ENCODE results near the gene MACROD2.
A peak's percentile ranks its signal among the peaks of the same experiment; 100 is the strongest.

MACROD2 gene

GRCh38 chr20:15547119-15547518 is 1551.8 kb downstream of the MACROD2 start:
- TF ChIP-seq RARB (CRISPR knock-in tag; IDR thresholded peaks at IDR 0.05) (no peak), TOX (CRISPR knock-in tag; IDR thresholded peaks at IDR 0.05; ENCODE audit: borderline replicate concordance) (no peak), ZNF70 (CRISPR knock-in tag; IDR thresholded peaks at IDR 0.05) (no peak), ARNTL (CRISPR knock-in tag; IDR thresholded peaks at IDR 0.05; ENCODE audit: borderline replicate concordance, low read depth) (no peak), ZFP3 (CRISPR knock-in tag; IDR thresholded peaks at IDR 0.05) (no peak), ZFP30 (CRISPR knock-in tag; IDR thresholded peaks at IDR 0.05) (no peak), POU6F1 (CRISPR knock-in tag; IDR thresholded peaks at IDR 0.05; ENCODE audit: borderline replicate concordance, low read depth) (no peak)
- ATAC-seq, result no peak

- ATAC-seq, result no peak
- TF ChIP-seq CSDC2 (CRISPR knock-in tag; IDR thresholded peaks at IDR 0.05), result no peak
- no peak for TF ChIP-seq PPARA (CRISPR knock-in tag; IDR thresholded peaks at IDR 0.05; ENCODE audit: borderline replicate concordance)
- TF ChIP-seq POU6F1 (CRISPR knock-in tag; IDR thresholded peaks at IDR 0.05; ENCODE audit: borderline replicate concordance, low read depth), result no peak
- no peak for TF ChIP-seq CREB5 (CRISPR knock-in tag; IDR thresholded peaks at IDR 0.05; ENCODE audit: low read depth)
- no peak for TF ChIP-seq PATZ1 (CRISPR knock-in tag; IDR thresholded peaks at IDR 0.05; ENCODE audit: borderline replicate concordance)
- no peak for TF ChIP-seq TOX (CRISPR knock-in tag; IDR thresholded peaks at IDR 0.05; ENCODE audit: borderline replicate concordance)
- TF ChIP-seq ZFP30 (CRISPR knock-in tag; IDR thresholded peaks at IDR 0.05), result no peak
- TF ChIP-seq GLIS3 (CRISPR knock-in tag; IDR thresholded peaks at IDR 0.05), result no peak
- no peak for TF ChIP-seq ZFP3 (CRISPR knock-in tag; IDR thresholded peaks at IDR 0.05)
- TF ChIP-seq ZC3H10 (CRISPR knock-in tag; IDR thresholded peaks at IDR 0.05), result no peak
- TF ChIP-seq SNAI2 (CRISPR knock-in tag; IDR thresholded peaks at IDR 0.05), result no peak
Measured at GRCh38 chr20:15550116-15550870, 1555.0 kb downstream of the MACROD2 start.

- peak; percentile 80 for ATAC-seq
- peak; percentile 15; the same call in 1 of the 2 replicates for TF ChIP-seq SNAI2 (CRISPR knock-in tag; IDR thresholded peaks at IDR 0.05)
- peak; percentile 64; the same call in 1 of the 2 replicates for TF ChIP-seq TSHZ2 (CRISPR knock-in tag; IDR thresholded peaks at IDR 0.05)
- TF ChIP-seq OSR1 (CRISPR knock-in tag; IDR thresholded peaks at IDR 0.05), result no peak
- TF ChIP-seq TCF4 (CRISPR knock-in tag; IDR thresholded peaks at IDR 0.05; ENCODE audit: borderline replicate concordance), result peak; percentile 51
- peak; percentile 69 for TF ChIP-seq ISL1 (CRISPR knock-in tag; IDR thresholded peaks at IDR 0.05)
- TF ChIP-seq ZFP30 (CRISPR knock-in tag; IDR thresholded peaks at IDR 0.05), result no peak
Measured at GRCh38 chr20:15555913-15556312, 1560.6 kb downstream of the MACROD2 start.
